ENCODE data around the gene LAMC3.

GRCh38 chr9:131039129-131039954, 30.4 kb downstream of the LAMC3 start:
- TF ChIP-seq POLR2A (IDR thresholded peaks at IDR 0.05; ENCODE audit: low read depth, low read length), result no peak
- no peak for TF ChIP-seq TAF1 (IDR thresholded peaks at IDR 0.05; ENCODE audit: low read depth, low read length)
- no peak for TF ChIP-seq PAX5 (IDR thresholded peaks at IDR 0.05; ENCODE audit: insufficient read depth, low read length, severe bottlenecking)
